ENCODE measurements around the gene ERICH2.
"Not testable (repeated sequence)": the region's sequence is repeated elsewhere in the genome, so short reads cannot be mapped to it uniquely, and the experiment has no call there.

ERICH2 gene, protein sequence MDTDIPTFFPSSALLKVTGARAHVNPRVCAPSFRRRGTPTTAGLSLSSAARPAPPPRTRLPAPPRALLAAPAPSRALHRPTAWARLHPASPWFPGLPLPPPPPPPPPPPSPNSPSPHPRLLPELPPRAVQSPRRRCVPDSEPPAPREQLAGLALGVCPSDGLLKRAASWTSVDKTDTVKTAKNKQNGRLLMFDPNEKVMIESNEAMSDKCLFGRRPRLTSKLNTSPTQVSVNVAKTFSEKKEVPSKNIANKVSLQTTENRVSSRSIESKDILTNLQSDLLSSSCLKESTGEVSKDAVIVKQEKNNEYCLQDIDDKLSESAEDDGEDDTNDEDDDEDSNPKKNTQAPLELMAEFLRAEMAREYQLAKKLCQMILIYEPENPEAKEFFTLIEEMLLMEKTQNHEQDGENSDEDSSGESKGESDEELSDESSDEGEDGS

DNA sequence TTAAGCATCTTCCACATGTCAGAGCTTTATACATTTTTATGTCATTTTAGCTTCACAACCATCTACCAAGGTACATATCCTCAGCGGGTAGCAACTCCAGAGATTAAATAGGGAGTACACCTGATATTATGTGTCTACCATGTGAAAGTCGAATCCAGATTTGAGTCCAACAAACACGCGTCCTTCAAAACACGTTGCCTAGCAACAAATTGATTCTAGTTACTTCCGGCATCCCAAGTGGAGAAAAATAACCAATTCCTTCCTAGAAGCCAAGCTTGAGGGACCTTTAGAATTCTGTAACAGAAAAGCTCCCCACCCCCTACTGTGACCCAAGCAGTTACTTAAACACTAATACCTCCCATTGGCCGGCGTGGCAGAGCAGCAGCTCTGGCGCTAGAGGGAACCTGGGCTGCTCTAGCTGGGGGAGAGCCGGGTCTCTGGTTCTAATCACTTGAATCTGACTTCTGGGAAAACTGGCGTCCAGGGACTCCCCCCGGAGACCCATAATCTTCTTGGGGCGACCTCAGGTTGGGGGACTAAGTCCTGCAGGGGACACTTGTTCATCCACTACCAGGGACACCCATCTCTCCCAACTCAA lies at the start of gene ERICH2:
Gene ERICH2, plus strand, starts transcription at position 371 of the 598 bp plus-strand sequence. CDS start 304 bp downstream, outside the sequence.
- DNase-seq (ENCODE audit: low spot score), result peak; percentile 48

DNA sequence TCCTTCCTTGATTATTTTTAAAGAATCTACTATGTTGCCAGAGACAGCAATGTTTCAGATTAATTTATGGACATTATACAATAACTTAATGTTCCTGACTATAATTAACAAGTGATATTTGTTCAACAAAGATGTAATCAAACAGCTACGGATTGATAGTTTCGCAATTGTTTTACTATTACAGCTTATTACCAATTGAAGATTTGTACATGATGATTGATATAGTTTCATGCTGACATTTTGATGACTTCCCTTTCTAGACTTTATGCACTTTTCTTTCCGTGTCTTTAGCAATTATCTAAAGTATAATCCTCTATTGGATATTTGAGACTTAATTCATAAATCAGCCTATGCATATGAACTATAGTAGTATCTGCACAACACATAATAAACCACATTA lies 48.5 kb upstream of the ERICH2 start:
- DNase-seq (ENCODE audit: low spot score), result no peak

DNA sequence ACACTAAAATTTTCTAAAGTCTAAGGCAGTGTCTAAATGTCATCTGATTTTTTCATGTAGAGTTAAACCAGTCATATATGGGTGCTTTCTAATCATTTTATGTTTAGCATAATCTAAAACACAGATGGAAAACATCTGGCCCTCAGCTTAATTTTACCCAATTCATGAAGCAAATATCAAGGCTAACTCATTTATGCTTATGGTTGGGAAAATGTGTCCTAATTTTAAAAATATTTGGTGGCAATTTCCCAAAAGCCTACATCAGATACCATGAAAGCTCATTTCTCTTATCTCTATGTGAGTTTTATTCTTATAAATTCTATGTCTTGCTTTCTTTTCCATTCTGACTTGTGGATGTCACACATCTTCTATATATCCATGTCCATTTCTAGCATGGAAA lies 47.9 kb upstream of the ERICH2 start:
- no peak for DNase-seq (ENCODE audit: low spot score)

DNA sequence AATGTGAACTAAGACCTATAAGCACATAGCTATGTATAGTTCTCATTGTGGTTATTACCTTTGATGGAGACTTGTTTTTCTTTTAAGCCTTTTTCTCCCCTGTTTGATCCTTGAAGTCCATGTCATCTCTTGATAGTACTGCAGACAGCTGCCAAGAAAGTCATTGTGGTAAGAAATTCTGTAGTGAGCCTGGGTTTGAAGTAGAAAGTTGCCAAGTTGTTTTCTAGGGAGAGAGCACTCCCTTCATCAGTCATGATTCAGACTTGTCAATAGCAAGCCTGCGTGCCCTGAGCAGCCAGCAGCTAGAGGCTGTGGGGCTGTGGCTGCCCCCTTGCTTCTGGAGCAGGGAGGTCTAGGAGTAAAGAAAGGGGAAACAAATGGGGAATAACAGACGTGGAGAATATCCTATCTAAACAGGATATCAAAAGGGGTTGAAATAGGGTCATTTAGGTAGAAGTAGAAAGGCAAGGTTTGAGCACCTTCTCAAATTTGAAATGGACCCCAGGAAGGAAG lies 46.7 kb upstream of the ERICH2 start:
- DNase-seq (ENCODE audit: low spot score), result no peak

DNA sequence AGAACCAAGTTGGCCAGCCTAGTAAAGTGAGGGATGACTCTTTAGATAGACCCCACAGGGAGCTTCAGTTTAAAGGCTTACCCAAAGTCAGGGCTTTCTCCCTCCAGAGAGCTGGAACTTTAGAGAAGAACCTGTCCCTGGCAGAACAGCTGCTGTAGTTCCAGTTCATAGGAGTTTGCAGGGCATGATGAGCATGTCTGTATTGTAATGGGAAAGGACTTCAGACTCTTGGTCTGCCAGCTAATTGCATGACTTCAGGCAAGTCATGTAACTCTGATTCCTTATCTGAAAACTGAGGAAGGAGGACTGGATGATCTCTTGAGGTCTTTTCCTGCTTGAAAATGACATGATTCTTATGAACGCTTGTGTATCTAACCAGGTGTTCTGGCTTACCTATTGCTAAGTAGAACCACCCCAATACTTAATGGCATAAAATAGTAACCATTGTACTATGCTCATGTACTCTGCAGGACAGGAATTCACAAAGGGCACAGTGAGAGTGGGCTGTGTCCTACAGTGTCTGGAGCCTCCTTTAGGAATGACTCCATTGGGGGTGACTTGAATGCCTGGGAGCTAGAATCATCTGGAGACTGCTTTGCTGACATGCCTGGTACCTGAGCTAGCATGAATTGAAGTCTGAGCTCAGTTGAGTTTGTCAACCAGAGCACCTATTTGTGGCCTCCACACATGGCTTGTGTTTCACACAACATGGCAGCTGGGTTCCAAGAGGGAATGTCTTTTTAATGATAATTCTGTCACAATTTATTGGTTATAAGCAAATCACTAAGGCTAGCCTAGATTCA lies 36.2 kb upstream of the ERICH2 start:
- no peak for DNase-seq (ENCODE audit: low spot score)

DNA sequence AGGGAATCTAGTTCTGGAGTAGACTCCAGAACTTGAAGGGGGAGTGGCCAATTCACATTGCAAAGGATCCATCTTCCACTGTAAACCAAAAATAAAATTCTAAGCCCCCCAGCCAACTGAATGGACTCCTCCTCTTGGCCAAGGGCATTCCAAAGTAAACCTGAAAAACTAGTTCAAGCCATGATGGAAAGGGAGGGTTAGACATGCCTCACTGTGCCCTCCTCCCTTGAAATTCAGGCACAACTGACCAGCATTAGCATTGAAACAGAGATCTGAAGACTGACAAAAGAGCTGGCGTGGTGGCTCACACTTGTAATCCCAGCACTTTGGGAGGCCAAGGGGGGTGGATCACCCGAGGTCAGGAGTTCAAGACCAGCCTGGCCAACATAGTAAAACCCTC lies 35.6 kb upstream of the ERICH2 start:
- DNase-seq (ENCODE audit: low spot score), result not testable (repeated sequence)

DNA sequence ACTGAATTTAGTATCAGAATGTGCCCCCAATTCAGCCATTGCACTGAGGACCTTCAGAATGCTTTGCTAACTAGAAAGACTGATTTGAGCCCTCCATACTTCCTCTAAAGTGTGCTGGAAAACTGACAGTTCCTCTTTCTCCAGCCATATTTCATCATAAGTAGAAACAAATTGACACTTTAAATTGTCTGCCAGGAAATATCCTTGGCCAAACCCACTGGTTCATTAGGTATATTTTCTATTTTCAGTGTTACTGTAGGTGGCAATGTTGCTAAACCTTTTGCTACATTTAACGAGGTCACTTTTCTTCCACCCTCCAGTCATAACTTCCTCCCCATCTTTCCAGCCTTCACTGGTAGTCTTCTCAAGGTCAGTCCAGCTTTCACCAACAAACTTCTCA lies 33.5 kb upstream of the ERICH2 start:
- DNase-seq (ENCODE audit: low spot score), result no peak

DNA sequence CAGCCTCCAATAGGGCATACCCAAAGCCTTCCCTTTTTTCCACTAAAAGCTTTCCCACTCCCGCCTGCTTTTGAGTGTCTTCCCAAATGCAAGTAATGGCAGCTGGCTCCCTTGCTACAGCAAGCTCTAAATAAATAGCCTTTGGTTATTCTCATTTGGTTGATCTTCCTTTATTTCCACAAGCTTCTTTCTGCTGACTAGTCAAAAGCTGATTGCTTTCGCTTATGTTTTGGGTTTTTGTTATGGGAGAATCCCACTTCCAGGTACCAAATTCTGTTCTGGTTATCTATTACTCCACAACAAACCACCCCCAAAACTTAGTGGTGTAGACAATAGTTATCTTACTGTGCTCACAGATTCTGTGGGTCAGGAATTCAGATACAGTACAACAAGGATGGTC lies 32.8 kb upstream of the ERICH2 start:
- no peak for DNase-seq (ENCODE audit: low spot score)

DNA sequence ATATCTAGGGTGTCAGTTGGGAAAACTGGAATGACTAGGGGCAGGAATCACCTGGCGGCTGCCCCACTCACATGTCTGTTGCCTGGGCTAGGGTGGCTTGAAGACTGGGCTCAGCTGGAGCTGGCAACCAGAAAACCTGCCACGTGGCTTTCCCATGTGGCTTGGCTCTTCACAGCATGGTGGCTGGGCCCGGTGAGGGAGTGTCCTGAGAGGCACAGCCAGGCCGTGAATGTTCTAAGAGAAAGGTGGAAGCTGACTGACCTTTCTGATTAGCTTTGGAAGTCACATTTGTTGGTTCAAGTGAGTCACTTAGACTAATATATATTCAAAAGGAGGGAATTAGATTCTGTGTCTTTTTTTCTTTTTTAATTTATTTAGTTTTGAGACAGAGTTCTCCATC lies 32.4 kb upstream of the ERICH2 start:
- no peak for DNase-seq (ENCODE audit: low spot score)

DNA sequence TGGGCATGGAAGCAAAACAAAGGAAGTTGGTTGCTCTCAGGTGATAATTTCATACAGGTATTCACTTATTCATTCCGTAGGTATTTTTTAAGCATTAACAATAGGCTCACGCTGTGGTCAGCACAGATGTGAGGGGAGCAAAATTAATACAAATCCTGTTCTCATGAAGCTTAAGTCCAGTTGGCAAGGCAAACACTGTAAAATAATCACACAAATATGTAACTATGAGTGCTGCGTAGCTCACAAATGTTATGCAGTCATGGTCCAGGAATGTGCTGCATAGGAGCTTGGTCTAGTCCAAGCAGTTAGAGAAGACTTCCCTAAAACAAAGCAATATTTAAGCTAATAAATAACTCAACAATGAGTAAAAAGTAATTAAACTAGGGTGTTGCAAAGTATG lies 31.1 kb upstream of the ERICH2 start:
- peak; percentile 7 for DNase-seq (ENCODE audit: low spot score)

DNA sequence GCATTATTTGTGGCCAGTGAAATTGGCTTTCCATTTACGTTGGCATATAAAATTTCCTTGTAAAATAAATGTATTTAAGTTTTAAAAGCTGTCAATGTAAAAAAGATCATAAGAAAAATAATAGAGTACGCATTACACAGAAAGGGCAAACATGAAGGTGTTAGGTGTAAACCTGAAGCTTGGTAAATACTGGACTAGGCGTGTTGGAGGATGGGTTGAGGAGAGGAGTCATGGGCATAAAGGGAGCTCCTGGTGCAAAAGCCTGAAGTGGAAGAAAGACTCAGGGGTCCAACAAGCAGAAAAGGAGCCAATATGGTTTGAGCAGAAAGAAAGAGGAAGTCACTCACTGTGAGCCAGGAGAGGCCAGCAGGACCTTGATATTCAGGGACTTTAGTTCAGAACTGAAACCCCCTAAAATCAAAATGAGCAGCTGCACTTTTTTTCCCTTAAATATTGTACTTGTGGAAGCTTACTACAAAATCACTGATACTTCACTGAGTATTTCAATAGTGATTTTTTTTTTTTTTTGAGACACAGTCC lies 30.6 kb upstream of the ERICH2 start:
- DNase-seq (ENCODE audit: low spot score), result no peak

DNA sequence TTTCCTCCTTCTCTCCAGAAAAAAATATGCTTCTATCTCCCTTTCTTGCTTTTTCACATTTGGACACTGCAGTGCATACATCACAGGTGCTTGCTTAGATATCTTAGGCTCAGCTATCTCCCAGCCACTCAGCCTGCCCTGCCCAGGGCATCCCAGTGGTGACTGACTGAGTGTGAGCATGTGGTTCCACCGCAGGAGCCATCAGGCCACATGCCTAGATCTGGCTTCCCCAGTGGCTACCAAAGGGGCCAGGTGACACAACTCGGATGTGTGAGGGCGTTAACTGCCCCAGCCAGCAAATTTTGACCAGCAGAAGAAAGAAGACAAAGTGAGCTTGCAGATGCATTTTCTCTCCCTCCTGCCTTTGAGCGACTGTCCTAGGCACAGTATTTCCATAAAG lies 29.5 kb upstream of the ERICH2 start:
- no peak for DNase-seq (ENCODE audit: low spot score)

DNA sequence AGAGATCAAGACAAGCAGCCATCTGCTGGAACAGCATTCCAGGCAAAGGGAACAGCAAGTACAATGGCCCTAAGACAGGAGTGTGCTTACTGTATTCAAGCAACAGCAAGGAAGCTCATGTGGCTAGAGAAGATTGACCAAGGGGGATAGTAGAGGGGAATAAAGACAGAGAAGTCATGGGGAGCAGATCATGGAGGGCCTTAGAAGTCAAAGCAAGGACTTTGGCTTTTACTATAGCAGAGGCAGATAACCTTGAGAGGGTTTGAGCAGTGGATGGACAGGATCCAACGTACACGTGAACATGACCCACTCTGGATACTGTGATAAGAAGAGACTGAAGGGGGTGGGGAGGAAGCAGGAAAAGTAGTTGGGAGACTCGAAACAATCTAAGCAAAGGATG lies 28.2 kb upstream of the ERICH2 start:
- no peak for DNase-seq (ENCODE audit: low spot score)

DNA sequence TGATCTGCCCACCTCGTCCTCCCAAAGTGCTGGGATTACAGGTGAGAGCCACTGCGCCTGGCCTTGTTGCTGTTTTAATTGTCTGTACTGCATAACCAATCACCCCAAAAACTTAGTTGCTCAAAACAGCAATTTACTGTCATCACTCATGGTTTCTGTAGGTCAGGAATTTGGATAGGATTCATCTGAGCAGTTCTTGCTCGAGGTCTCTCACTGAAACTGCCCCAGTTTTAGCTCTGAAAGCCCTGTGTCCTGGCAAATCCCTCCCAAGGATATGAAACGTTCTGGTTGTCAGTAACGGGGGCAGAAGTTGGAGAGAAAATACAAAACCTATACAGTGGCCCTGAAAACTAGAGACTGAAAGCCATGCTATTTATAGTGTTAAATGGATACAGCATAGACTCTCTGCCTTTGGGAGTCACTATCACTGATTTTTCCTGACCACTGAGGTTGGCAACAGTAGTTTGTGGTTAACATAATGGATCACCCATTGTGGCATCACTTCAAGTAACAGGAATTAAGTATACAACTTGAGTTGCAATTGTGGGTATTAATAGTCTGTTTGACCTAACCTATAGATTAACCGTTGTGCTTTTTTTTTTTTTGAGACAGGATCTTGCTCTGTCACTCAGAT lies 27.2 kb upstream of the ERICH2 start:
- DNase-seq (ENCODE audit: low spot score), result no peak

DNA sequence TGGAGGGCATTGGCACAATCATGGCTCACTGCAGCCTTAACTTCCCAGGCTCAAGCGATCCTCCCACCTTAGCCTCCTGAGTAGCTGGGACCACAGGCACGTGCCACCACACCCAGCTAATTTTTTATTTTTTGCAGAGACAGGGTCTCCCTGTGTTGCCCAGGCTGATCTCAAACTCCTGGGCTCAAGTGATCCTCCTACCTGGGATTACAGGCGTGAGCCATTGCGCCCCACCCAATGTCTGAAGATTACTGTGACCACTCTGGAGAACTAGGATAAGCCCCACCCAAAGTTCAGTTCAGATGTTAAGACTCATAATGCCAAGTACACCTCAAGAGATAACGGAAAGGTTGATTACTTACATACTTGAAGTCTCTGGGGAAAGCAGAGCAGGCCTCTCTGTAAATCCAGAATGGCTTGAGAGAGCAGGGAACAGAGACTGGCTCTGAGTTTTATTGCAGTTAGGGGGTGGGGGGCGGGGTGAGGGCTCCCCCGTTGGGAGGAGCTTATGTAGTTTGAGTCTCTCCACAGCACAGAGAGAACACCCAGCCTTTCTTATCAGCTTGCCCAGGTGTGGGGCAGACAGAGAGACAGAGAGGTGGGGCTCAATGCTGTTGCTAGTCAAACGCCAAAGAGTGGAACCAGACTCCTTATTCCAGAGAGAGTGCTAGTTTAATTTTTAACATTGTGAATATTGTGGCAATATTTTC lies 26.5 kb upstream of the ERICH2 start:
- DNase-seq (ENCODE audit: low spot score), result no peak

DNA sequence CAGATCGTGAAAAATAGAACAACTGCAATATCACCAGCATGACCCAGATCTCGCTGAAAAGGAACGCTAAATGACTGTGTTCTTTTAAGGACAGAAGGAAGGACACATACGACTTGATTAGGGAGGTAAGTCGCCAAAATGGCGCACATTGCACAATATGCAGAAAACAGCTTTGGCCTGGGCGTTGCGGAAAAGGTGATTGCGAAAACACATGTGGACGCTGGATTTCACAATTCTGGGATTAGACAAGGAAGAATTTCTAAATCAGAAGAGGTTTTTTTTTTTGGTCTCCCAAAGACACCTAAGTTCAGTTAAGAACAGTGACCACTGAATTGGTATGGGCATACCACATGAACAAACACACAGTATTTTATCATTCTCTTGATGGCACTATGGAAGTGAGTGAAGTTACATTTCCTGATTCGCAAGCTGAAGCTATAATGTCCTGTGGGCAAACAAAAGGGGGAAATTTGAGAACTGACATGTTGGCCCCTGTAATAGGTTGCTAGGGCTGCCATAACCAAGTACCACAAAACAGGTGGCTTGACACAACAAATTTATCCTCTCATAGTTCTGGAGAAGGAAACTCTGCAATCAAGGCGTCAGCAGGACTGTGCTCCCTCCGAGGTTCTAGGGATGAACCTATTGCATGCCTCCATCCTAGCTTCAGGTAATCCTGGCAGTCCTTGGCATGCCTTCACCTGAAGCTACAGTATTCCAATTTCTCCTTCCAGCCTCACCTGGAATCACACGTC lies 25.8 kb upstream of the ERICH2 start:
- no peak for DNase-seq (ENCODE audit: low spot score)

DNA sequence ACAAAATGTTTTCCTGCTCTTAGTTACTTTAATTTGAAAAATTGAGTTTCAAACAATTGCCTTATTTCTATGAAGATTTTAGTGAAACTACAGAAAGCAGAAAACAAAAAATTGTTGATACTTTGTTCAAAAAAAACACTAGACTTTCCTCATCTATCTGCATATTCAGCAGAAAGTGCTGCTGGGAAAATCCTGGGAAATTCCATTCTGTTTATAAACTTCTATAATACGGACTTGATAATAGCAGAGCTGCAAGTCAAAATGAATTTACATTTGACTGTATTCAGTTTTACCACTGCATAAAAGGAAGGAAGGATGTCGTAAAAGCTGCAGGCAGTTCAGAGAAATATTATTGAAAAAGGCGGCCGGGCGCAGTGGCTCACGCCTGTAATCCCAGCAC lies 24.9 kb upstream of the ERICH2 start:
- DNase-seq (ENCODE audit: low spot score), result no peak

DNA sequence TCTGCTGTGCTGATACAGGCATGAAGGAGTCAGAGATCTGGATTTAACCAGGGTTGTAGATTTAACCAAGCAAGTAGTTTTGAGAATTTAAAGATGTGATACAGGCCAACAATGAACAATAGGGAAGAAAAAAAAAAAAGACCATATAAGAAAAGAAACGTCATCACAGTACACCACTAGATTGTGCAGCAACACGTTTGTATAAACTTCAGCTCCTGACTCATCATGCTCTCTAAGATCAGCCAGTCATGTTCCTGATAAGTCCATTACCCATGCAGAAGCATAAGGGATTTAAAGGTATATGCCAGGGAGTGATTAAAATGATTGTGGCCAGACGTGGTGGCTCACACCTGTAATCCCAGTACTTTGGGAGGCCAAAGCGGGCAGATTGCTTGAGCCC lies 22.3 kb upstream of the ERICH2 start:
- peak; percentile 18 for DNase-seq (ENCODE audit: low spot score)

DNA sequence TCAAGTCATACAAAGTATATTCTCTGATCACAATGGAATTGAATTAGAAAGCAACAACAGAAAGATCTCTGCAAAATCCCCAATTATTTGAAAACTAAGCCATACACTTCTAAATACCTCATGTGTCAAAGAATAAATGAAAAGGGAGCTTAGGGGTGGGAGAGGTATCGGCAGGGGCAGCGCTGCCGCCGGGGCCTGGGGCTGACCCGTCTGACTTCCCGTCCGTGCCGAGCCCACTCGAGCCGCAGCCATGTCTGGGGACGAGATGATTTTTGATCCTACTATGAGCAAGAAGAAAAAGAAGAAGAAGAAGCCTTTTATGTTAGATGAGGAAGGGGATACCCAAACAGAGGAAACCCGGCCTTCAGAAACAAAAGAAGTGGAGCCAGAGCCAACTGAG lies 18.6 kb upstream of the ERICH2 start:
- not testable (repeated sequence) for DNase-seq (ENCODE audit: low spot score)

DNA sequence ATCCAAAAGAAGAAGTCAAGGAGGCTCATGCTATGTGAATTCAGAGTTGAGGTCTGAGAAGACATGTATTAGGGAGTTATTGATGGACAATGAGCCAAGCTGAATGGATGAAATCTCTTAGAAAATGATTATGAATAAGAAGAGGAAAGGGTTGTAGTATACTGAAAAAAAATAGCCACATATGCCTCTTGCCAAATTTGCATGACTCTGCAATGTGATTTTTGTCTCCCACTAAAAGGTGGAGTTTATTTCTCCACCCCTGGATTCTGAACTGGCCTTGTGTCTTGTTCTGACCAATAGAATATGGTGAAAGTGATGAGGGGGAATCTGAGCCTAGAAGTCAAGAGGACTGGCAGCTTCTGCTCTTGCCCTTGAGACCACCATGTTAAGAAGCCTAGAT lies 8.6 kb upstream of the ERICH2 start:
- no peak for DNase-seq (ENCODE audit: low spot score)

DNA sequence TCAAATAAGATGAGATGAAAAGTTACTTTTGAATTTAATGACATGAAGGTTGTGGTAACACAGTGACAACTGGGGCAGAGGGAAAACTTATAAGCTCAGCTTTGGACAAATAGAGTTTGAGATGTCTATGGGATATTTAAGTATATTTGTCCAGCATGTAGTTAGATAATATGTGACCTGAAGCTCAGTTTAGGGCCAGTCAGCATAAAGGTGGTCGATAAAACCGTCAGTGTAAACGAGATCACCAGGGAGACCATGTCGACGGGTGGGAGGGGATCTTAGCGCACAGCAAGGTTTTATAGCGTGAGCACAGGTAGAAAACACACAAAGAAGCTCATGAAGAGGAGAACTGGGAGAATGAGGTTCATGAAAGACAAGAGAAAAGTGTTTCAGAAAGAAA lies 7.4 kb upstream of the ERICH2 start:
- DNase-seq (ENCODE audit: low spot score), result no peak
